Amniotic stem cell (primary cell): ENCODE data around the gene KLB.
"Not testable (repeated sequence)": the region's sequence is repeated elsewhere in the genome, so short reads cannot be mapped to it uniquely, and the experiment has no call there.

ENCODE experiments used
- DNase-seq: peaks from one replicate; lab custom pipeline; 2025; lab: John Stamatoyannopoulos, UW

Gene KLB

DNA sequence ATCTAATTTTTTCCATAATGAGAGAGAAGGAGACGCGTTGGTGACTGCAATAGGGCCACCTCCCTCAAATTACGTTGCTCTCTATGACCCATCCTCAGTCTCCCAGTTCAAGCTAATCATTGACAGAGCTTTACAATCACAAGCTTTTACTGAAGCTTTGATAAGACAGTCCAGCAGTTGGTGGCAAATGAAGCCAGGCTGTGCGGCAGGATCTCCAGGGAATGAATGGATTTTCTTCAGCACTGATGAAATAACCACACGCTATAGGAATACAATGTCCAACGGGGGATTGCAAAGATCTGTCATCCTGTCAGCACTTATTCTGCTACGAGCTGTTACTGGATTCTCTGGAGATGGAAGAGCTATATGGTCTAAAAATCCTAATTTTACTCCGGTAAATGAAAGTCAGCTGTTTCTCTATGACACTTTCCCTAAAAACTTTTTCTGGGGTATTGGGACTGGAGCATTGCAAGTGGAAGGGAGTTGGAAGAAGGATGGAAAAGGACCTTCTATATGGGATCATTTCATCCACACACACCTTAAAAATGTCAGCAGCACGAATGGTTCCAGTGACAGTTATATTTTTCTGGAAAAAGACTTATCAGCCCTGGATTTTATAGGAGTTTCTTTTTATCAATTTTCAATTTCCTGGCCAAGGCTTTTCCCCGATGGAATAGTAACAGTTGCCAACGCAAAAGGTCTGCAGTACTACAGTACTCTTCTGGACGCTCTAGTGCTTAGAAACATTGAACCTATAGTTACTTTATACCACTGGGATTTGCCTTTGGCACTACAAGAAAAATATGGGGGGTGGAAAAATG lies at the start of gene KLB:
TSS of gene KLB (plus strand) at position 168 of the 821 bp plus-strand sequence. CDS start at position 188, 20 bp downstream.
- DNase-seq = no peak

DNA sequence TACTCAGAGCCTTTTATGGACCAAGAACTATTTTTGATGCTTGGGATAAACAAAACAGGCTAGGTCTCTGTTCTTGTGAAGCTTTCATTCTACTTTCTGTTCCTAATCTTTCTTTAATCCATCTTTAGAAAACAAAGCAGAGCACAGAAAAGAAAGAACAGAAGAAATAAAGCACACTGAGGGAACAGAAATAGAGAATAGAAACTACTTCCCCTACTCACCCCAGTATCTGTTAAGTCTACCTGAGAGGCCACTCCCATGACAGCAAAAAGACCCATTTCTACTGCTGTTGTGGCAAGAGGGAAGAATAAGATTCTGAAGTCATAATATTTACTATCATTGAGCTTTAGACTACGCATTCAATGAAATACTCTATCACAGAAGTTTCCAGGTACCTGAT lies 49.7 kb upstream of the KLB start:
- DNase-seq = no peak

- DNase-seq = not testable (repeated sequence)
Measured at GRCh38 chr4:39360611-39361010, 46.1 kb upstream of the KLB start.

DNA sequence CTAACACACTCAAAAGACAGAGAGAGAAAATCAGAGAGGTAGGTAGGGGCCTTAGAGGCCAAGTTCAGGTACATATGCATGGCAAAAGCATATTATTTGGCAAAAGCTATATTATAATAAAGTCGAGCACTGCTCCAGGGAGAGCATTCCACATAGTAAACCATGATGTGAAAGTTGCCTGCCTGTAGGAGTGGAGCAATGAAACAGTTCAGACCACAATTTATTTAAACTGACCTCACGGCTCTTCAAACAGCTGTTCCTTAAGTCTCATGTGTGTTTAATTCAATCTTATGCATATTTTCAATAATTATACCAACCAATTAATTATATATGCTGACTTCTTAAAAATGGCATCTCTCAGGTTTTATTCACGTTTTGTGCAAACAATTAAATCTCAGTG lies 43.9 kb upstream of the KLB start:
- DNase-seq = no peak

DNA sequence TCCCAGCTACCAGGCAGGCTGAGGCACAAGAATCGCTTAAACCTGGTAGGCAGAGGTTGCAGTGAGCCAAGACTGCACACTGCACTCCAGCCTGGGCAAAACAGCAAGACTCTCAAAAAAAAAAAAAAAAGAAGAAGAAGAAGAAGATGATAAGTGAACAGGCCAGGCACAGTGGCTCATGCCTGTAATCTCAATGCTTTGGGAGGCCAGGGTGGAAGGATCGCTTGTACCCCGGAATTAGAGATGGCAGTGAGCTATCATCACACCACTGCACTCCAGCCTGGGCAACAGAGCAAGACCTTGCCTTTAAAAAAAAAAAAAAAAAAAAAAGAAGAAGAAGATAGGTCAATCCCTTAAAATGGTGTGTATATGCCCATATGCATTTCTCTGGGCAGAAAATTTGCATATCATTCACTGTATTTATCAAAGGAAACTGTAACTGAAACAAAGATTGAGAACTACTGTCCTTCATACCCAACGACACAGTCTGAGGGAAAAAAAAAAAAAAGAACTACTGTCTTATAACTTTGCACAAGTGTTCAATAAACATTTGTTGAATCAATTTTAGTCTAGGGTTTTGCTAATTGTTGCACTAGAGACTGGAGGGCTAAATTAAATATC lies 42.8 kb upstream of the KLB start:
- no peak for DNase-seq

- DNase-seq = no peak
Measured at GRCh38 chr4:39365360-39365759, 41.4 kb upstream of the KLB start.

- DNase-seq = peak; percentile 71
Measured at GRCh38 chr4:39365830-39366771, 40.6 kb upstream of the KLB start, which contains the start of gene RFC1. RFC1 (minus strand) TSS chr4:39366362; CDS start chr4:39366241, 121 bp downstream.

DNA sequence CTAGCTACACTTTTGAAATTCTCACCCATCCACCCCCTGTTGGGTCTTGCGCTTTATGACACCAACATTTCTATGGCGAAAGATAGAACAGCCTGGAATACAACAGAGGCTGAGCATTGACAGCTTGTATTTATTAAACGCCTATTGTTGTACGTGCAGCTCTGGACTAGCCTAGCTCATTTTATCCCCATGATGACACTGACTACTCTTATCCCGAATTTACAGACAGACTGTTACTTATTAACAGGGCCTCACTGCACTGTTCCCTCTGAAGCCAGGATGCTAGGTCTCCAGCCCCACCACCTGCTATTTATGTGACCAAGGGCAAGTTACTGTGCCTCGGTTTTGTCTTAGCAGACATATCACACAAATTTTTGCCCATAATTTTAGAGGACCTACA lies 39.6 kb upstream of the KLB start:
- no peak for DNase-seq

DNA sequence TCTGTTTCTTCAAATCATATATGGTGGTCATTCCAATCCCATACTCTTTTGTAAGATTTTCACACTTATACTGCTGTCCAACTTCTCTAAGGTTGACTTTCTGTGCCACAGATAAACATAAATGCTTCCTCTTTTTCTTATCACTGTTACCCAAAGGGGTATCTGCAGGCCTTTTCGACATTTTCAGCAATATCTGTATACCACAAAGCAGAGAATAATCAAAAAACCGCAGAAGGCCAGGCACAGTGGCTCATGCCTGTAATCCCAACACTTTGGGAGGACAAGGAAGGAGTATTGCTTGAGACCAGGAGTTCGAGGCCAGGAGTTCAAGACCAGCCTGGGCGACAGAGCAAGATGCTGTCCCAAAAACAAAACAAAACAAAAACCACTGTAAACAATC lies 37.4 kb upstream of the KLB start:
- no peak for DNase-seq

DNA sequence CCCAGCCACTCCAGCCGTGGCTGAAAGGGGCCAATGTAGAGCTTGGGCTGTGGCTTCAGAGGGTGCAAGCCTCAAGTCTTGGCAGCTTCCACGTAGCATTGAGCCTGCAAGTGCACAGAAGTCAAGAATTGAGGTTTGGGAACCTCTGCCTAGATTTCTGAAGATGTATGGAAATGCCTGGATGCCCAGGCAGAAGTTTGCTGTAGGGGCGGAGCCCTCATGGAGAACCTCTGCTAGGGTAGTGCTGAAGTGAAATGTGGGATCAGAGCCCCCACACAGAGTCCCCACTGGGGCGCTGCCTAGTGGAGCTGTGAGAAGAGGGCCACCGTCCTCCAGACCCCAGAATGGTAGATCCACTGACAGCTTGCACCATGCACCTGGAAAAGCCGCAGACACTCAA lies 35.5 kb upstream of the KLB start:
- DNase-seq = not testable (repeated sequence)

- no peak for DNase-seq
Measured at GRCh38 chr4:39375478-39375877, 31.3 kb upstream of the KLB start.

DNA sequence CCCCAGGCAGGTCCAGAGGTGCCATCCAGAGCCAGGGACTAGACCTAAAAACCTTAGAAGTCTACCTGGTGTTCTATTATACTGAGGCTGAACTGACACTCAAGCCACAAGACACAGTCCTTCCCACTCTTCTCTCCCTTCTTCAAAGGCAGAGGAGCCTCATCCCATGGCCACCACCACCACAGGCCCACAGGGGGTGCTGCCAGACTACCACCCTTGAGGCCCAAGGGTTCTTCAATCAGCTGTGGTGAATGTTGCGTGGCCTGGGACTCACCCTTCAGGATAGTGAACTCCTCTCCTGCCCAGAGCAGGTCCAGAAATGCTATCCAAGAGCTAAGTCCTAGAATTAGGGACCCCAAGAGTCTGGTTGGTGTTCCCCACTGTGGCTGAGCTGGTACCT lies 23.0 kb upstream of the KLB start:
- no peak for DNase-seq

GRCh38 chr4:39384563-39384962 lies 22.2 kb upstream of the KLB start:
- no peak for DNase-seq

DNA sequence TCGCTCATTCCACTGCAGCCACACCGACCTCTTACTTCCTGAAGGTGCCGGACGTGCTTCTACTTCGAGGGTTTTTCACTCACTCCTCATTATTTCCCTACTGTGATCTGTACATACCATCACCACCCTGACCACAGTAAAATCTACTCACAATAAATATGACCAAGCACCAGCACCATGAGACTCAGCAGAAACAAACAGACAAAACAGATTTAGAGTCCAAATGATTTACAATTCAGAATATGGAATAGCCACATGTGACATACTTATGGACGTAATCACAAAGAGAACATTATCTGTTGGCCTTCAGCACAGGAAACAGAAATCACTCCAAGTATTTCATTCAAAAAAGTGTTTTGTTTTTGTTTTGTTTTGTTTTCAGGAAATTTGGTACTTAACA lies 16.1 kb upstream of the KLB start:
- no peak for DNase-seq

GRCh38 chr4:39394706-39395105 lies 12.0 kb upstream of the KLB start:
- DNase-seq = no peak

DNA sequence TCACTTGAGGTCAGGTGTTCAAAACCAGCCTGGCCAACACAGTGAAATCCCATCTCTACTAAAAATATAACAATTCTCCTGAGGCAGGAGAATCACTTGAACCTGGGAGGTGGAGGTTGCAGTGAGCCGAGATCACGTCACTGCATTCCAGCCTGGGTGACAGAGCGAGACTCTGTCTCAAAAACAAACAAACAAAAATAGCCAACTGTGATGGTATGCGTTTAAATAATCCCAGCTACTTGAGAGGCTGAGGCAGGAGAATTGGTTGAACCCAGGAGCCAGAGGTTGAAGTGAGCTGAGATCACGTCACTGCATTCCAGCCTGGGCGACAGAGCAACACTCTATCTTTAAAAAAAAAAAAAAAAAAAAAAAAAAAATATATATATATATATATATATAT lies 5.1 kb upstream of the KLB start:
- DNase-seq = not testable (repeated sequence)

DNA sequence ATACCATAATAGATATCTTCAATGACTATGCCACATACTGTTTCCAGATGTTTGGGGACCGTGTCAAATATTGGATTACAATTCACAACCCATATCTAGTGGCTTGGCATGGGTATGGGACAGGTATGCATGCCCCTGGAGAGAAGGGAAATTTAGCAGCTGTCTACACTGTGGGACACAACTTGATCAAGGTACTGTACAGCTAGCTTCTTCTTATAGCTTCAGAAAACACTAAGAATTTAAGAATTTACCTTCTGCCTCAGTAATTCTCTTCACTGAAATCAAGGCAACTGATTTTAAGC lies 805 bp downstream of the KLB start:
- no peak for DNase-seq

DNA sequence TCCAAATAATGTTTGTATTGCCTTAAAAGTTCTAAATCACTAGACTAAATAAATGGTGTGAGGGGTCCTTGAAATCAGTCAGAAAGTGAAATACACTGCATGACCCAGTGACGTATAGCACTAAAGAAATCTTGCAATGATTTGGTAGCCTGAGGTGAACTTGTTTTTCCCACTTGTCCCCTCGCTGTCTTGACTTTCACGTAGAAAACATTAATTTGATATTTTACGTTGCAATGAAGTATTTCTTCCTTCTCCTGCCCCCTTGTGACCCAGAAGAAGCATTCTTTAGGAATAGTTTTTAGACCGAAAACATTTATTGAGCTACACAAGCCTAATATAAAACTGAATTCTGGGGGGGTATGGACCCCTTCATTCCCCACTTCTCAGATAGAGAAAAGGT lies 3.7 kb downstream of the KLB start:
- no peak for DNase-seq

- not testable (repeated sequence) for DNase-seq
Measured at GRCh38 chr4:39411561-39411960, 4.8 kb downstream of the KLB start.

DNA sequence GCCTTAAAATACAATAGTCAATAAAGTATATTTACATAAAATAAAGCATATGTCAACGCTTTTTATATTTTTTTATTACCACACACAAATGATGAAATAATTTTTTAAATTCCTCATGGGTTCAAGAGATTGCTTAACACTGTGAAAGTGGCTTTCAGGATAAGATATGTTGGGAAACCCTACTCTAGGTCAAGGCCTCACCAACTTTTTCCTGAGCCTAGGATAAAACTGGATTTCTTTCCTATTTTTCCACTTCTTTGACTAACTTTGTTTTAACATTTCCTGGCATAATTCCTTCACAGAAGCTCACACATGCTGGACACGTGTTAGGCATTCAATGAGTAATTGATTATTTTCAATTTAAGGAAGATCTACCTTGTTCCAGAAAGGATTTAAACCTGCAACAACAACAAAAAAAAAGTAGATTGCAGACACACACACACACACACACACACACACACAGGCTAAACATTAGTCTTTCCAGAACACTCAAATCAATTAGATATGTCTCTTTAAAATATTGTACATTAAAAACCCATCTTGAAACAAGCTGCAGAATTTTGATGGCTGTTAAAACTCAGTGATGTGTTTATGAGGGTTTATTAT lies 9.1 kb downstream of the KLB start:
- DNase-seq = no peak

DNA sequence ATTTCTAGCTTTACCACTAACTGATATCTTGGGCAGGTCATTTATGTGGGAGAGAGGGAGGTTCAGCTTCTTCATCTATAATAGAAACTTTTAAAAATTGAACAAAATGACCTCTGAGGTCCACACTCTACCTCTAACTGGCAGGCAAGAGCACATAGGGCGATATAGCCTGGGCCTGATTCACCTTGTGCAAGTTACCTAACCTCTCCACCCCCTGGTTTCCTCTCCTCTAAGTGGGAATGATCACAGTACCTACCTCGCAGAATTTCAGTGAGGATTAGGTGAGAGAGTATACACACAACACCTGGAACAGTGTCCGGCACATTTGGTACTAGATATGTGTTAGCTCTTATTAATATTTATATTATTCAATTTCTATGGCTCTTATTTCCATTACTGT lies 15.5 kb downstream of the KLB start:
- no peak for DNase-seq

DNA sequence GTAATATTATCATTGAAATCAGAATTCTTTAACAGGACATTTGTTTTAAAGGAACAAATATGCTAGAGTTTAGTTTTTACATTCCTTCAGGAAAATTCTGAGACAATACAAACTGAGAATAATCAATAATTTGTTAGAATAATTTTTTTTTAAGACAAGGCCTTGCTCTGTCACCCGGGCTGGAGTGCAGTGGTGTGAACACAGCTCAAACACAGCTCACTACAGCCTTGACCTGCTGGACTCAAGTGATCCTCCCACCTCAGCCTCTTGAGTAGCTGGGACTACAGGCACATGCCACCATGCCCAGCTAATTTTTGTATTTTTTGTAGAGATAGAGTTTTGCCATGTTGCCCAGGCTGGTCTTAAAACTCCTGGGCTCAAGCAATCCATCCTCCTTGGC lies 18.6 kb downstream of the KLB start:
- not testable (repeated sequence) for DNase-seq
